GM19328 (cell line): Measurements from ENCODE around the gene DUSP1.

ENCODE experiments used
- ATAC-seq: cut with Tn5 transposase; IDR thresholded peaks from one replicate; pipeline ENCODE4 v1.9.1; 2021; ENCODE audit warnings: mild to moderate bottlenecking, moderate library complexity; ENCODE audit not compliant: unreplicated experiment

DUSP1 gene

GRCh38 chr5:172765766-172766286, 5.2 kb downstream of the DUSP1 start:
- no peak for ATAC-seq

DNA sequence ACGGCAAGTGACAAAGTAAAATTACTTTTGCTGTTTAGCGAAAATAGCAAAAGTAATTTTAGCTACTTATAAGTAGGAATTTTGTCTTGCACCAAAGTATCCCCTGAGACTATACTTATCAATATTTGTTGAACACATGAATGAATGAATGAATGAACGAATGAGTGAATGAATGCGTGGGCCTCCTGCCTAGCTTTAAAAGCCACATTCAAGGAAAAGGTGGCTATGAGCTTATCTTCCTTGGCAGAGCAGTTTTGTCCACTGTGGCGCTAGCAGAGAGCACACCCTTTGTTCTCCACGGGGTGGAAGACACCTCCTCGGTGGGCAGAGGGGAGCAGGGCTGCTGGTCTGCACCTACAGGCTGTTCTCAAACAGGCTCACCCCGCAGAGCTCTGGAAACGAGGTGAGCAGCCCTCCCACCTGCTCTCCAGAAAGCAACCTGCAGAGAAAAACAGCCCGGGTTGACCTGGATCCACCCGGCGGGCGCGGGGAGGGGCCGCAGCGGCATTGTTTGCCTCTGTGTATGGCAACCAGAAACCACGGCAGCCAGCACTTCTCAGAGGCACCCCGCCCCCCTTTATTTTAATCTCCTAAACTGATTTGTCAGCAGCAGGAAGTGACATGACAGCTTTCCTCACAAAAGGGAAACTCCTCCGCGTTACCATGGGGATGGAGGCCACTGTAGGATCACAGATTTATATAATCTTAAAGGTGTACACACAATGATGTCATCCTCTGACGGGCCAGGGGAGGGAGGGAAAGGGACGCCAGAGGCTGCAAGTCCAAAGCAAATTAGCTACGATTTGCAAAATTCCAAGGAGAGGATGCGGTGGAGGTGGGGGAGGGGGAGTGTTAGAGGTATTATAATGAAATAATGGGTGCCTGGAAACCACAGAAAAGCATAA, 5.9 kb downstream of the DUSP1 start:
- peak; percentile 84 for ATAC-seq

DNA sequence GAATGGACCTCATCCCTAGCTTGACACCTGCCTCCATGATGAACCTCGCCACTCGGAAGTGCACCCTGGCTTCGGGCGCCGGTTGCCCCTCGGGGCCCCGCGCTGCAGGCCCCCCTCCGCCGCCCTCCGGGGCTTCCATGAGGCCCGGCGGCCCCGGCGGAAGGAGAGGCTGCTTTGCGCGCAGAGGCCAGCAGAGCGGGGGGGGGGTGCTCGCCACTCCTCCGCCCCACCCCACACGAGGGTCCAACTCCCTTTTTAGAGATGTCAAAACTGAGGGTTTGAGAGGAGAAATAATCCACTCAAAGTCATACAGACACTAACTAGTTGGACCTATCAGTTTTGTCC, 7.9 kb downstream of the DUSP1 start:
- no peak for ATAC-seq

GRCh38 chr5:172762214-172763119, 8.5 kb downstream of the DUSP1 start:
- no peak for ATAC-seq

DNA sequence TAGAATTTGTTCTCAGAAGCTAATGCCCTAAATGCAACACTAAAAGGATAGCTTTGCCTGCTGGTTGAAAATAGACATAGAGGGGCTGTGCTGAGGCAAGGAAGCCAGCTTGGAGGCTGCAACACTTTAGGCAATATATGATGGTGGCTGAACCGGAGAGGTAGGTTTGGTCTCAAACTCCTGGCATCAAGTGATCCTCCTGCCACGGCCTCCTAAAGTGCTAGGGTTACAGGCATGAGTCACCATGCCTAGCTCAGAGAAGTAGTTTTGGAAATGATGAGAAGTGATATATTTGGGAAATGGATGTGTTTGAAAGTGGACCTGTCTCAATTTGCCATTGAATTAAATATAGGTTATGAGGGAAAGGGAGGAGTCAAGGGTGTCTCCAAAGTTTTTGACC, 10.0 kb downstream of the DUSP1 start:
- no peak for ATAC-seq

GRCh38 chr5:172760136-172760535, 10.9 kb downstream of the DUSP1 start:
- ATAC-seq, result no peak

GRCh38 chr5:172758834-172759149, 12.2 kb downstream of the DUSP1 start:
- ATAC-seq, result no peak

DNA sequence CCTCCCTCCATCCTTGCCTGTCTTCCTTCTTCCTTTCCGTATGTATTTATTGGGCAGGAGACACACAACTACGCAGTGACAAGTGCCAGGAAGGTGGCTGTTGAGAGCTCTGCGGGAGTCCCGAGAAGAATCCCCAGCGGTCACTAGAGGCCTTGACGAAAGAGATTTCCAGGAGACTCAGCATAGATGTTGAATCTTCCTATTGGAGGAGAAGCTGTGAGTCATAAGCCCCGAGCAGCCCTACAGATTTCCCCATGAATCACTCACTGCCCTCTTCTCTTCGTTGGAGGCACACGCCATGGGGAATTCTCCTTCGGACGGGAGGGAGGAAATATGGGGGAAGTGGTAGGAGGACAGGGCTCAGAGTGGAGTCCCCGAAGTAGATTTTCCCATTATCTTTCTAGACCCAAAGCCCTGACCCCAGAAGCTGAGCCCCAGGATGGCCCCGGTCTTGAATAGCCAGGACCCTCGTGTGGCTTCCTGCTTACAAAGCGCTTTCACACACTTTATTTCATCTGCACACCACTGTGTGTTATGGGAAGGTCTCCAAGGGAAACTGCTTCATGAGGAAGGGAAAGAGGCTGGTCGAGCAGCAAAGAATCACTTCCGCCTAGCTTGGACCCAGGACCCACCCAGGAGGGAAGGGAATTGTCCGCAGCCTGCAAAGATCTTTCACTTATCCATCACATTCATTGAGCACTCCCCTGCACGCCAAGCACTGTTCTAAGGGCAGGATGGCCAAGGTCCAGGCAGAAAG, 12.7 kb downstream of the DUSP1 start:
- ATAC-seq, result no peak

GRCh38 chr5:172757394-172758010, 13.5 kb downstream of the DUSP1 start:
- ATAC-seq, result no peak

DNA sequence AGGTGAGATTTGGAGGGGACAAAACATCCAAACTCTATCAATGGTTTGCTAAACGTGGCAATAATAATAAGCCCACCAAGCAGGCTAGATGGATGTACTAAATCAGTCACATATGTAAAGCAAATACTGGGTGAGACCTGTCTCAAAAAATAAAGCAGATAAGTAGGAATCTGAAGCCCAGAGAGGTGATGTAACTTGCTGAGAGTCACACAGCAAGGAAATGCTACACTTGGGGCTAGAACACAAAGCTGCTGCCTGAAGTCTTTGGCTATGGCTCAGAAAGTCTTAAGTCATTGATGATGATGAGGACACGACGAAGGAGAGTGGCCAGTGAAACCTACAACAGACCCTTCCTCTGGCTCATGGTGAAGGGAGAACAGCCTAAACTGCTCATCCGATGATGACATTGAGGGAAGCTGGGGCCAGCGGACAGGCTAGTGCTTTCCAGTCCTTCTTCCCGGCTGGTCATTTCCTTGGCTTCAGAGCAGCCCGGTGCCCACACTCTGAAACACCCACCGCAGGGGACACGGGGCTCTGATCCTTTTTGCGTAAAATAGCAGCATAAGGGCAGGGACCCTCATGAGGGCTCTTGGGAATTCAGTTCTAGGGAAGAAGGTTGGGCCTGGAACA, 14.1 kb downstream of the DUSP1 start:
- no peak for ATAC-seq

GRCh38 chr5:172754596-172755356, 16.2 kb downstream of the DUSP1 start:
- no peak for ATAC-seq

DNA sequence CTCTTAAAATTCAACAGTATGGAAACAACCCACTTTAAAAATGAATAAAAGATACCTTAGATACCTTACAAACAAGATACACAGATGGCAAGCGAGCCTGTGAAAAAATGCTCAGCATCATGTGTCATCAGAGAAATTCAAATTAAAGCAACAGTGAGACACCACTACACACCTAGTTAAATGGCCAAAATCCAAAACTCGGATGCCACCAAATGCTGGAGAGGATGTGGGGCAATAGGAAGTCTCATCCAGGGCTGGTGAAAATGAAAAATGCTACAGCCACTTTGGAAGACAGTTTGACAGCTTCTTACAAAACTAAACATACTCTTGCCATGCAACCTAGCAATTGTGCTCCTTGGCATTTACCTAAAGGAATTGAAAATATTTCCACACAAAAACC, 17.9 kb downstream of the DUSP1 start:
- ATAC-seq, result no peak

GRCh38 chr5:172751761-172752510, 19.1 kb downstream of the DUSP1 start:
- ATAC-seq, result no peak

- no peak for ATAC-seq
Observed at GRCh38 chr5:172749881-172750633, 20.9 kb downstream of the DUSP1 start.

GRCh38 chr5:172749076-172749475, 21.9 kb downstream of the DUSP1 start:
- ATAC-seq, result no peak

GRCh38 chr5:172748341-172748843, 22.6 kb downstream of the DUSP1 start:
- no peak for ATAC-seq

GRCh38 chr5:172747471-172747870, 23.5 kb downstream of the DUSP1 start:
- no peak for ATAC-seq

DNA sequence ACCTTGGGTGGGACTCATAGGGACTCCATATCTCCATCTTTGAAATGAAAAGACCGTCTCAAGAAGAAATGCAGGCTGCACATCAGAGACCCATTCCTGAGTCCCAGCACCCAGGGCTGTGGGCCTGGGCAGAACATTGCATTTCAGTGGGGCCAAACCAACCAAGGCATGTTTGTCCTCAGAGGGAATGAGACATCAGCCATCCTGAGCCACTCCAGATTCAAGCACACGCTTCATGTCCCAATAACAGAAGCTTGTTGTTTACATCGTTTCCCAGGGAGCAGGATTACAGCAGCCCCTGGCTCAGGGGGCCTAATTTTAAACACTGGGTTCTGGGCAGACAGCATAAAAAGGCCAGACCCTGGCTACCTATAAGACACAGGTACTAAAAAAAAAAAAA, 24.3 kb downstream of the DUSP1 start:
- ATAC-seq, result no peak
